Measurements from ENCODE around the gene FAM13A.

Gene FAM13A

GRCh38 chr4:88807499-88807898, 249.5 kb downstream of the FAM13A start:
- DNase-seq = no peak

- no peak for DNase-seq
These were observed 252.8 kb downstream of the FAM13A start for GRCh38 chr4:88804234-88804633.

GRCh38 chr4:88803600-88804096, 253.3 kb downstream of the FAM13A start:
- no peak for DNase-seq

GRCh38 chr4:88802585-88803286, 254.2 kb downstream of the FAM13A start:
- DNase-seq = no peak

- DNase-seq = no peak
These were observed 254.8 kb downstream of the FAM13A start for GRCh38 chr4:88802138-88802537.

GRCh38 chr4:88799900-88800299, 257.1 kb downstream of the FAM13A start:
- DNase-seq = no peak

GRCh38 chr4:88797725-88798124, 259.3 kb downstream of the FAM13A start:
- no peak for DNase-seq

- no peak for DNase-seq
These were observed 260.4 kb downstream of the FAM13A start for GRCh38 chr4:88796545-88796944.

- no peak for DNase-seq
These were observed 262.0 kb downstream of the FAM13A start for GRCh38 chr4:88794952-88795351.

GRCh38 chr4:88794087-88794690, 262.8 kb downstream of the FAM13A start:
- DNase-seq = no peak

- no peak for DNase-seq
These were observed 263.5 kb downstream of the FAM13A start for GRCh38 chr4:88793475-88793874.

GRCh38 chr4:88792821-88793220, 264.2 kb downstream of the FAM13A start:
- no peak for DNase-seq

GRCh38 chr4:88792268-88792781, 264.7 kb downstream of the FAM13A start:
- no peak for DNase-seq

GRCh38 chr4:88791274-88791673, 265.7 kb downstream of the FAM13A start:
- DNase-seq = no peak

GRCh38 chr4:88788895-88789294, 268.1 kb downstream of the FAM13A start:
- DNase-seq = no peak

GRCh38 chr4:88788424-88788823, 268.6 kb downstream of the FAM13A start:
- DNase-seq = no peak

- no peak for DNase-seq
These were observed 271.0 kb downstream of the FAM13A start for GRCh38 chr4:88786011-88786410.

- DNase-seq = no peak
These were observed 276.6 kb downstream of the FAM13A start for GRCh38 chr4:88780389-88780788.

GRCh38 chr4:88779431-88779830, 277.6 kb downstream of the FAM13A start:
- DNase-seq = no peak

GRCh38 chr4:88775529-88775928, 281.5 kb downstream of the FAM13A start:
- no peak for DNase-seq

- DNase-seq = no peak
These were observed 282.0 kb downstream of the FAM13A start for GRCh38 chr4:88775026-88775425.

- no peak for DNase-seq
These were observed 285.0 kb downstream of the FAM13A start for GRCh38 chr4:88771883-88772450.

GRCh38 chr4:88765729-88766128, 291.3 kb downstream of the FAM13A start:
- DNase-seq = no peak

- DNase-seq = no peak
These were observed 293.9 kb downstream of the FAM13A start for GRCh38 chr4:88763075-88763474.

Measured in activated CD8-positive, alpha-beta memory T cell treated with anti-CD3 and anti-CD28 coated beads for 24 hours (primary cell).